Endothelial cell of umbilical vein (primary cell): ENCODE data around the gene NABP1. TPM values are rescaled to one million over a fixed set of nuclear protein-coding genes. Genes with fewer than 3 reads are reported as not detected.

Experiments used
- BruUV-seq: library from RNA; stranded (reverse); fragments of 400-500 nt; replicated peaks from 2 replicates; lab custom pipeline; 2021; lab: Mats Ljungman, UMichigan
- CTCF ChIA-PET: fragments of 300-600, 350-600 bp; sonication (Branson Sonifier 250); formaldehyde crosslinking; loops from one replicate; lab custom pipeline; 2021; ENCODE audit warnings: antibody characterized with exemption, inconsistent platforms; lab: Charles Lee
- POLR2A ChIA-PET: fragments of 300-600, 350-600 bp; sonication (Branson Sonifier 250); formaldehyde crosslinking; loops from one replicate; lab custom pipeline; 2021; ENCODE audit warnings: antibody characterized with exemption, inconsistent platforms; lab: Charles Lee
- DNase-seq: peaks from one replicate; pipeline ENCODE4 v3.0.0-alpha.2; 2011; ENCODE audit warnings: low read depth, low spot score
- FAIRE-seq: peaks from 2 replicates; lab custom pipeline; 2011; peaks lifted over from hg19 to GRCh38; lab: Jason Lieb, UNC
- H2AFZ ChIP-seq: 2 replicates; pipeline ENCODE4 v1.6.0; 2012; ENCODE audit warnings: low read depth, low read length, control low read depth, inconsistent platforms
- H3K27ac ChIP-seq: 2 replicates; pipeline ENCODE4 v1.5.1; 2011; ENCODE audit warnings: low read depth, mild to moderate bottlenecking, control low read depth, low read length, moderate library complexity; ENCODE audit not compliant: insufficient read depth
- H3K27me3 ChIP-seq, 2 experiments: 2 replicates each; pipeline versions ENCODE4 v1.6.0 to v1.6.1; 2011; ENCODE audit warnings: low read length in 2 of 2, mixed read lengths in 1 of 2; ENCODE audit not compliant: control insufficient read depth in 2 of 2, insufficient read depth in 2 of 2
- H3K36me3 ChIP-seq, 2 experiments: 2 replicates in 1 of 2; 3 replicates in 1 of 2; pipeline ENCODE4 v1.5.1; 2011; ENCODE audit warnings: low read length in 2 of 2, mild to moderate bottlenecking in 1 of 2, moderate library complexity in 1 of 2; ENCODE audit not compliant: control insufficient read depth in 2 of 2, insufficient read depth in 2 of 2; ENCODE audit errors: extremely low read depth in 1 of 2
- H3K4me1 ChIP-seq: 3 replicates; pipeline ENCODE4 v1.5.1; 2011; ENCODE audit warnings: mild to moderate bottlenecking, low read length; ENCODE audit not compliant: control insufficient read depth, insufficient read depth; ENCODE audit errors: extremely low read depth
- H3K4me2 ChIP-seq: 2 replicates; pipeline ENCODE4 v1.6.1; 2011; ENCODE audit warnings: low read length, control low read depth, mixed read lengths; ENCODE audit not compliant: insufficient read depth
- H3K4me3 ChIP-seq, 3 experiments: fragments of 200-600 bp in 1 of 3; sonication (generic), shearing (Covaris generic) in 1 of 3; replicated peaks in 1 of 3; 2 replicates each; pipeline ENCODE4 v1.5.1; 2011 to 2016; ENCODE audit warnings: control low read depth in 3 of 3, low read length in 3 of 3, mild to moderate bottlenecking in 2 of 3, inconsistent platforms in 1 of 3, low read depth in 1 of 3, moderate library complexity in 1 of 3; ENCODE audit not compliant: insufficient read depth in 1 of 3
- H3K79me2 ChIP-seq: 2 replicates; pipeline ENCODE4 v1.6.0; 2012; ENCODE audit warnings: low read length, inconsistent platforms; ENCODE audit not compliant: control insufficient read depth, insufficient read depth
- H3K9ac ChIP-seq: replicated peaks from 2 replicates; pipeline ENCODE3; 2011; ENCODE audit warnings: low read length, control low read depth; ENCODE audit not compliant: insufficient read depth; ENCODE audit errors: extremely low read depth
- H3K9me1 ChIP-seq: replicated peaks from 3 replicates; pipeline ENCODE4 v1.6.0; 2011; ENCODE audit warnings: mild to moderate bottlenecking, low read length; ENCODE audit not compliant: control insufficient read depth, insufficient read depth; ENCODE audit errors: extremely low read depth
- H3K9me3 ChIP-seq: replicated peaks from 2 replicates; pipeline ENCODE4 v1.5.1; 2012; ENCODE audit warnings: low read length, inconsistent platforms; ENCODE audit not compliant: control insufficient read depth, insufficient read depth
- H4K20me1 ChIP-seq: replicated peaks from 2 replicates; pipeline ENCODE3; 2011; ENCODE audit warnings: mild to moderate bottlenecking, low read length; ENCODE audit not compliant: control insufficient read depth, insufficient read depth; ENCODE audit errors: extremely low read depth
- GATA2 ChIP-seq: IDR thresholded peaks from 2 replicates; pipeline ENCODE4 v1.7.0; 2011; ENCODE audit warnings: low read depth, mild to moderate bottlenecking, moderate library complexity, mixed read lengths, low read length; ENCODE audit not compliant: insufficient read length, insufficient read depth
- JUN ChIP-seq: IDR thresholded peaks from 2 replicates; pipeline ENCODE4 v1.6.1; 2011; ENCODE audit warnings: borderline replicate concordance, low read depth; ENCODE audit not compliant: insufficient read length, insufficient read depth
- MYC ChIP-seq: IDR thresholded peaks from one replicate; pipeline ENCODE4 v1.6.1; 2011; ENCODE audit warnings: mild to moderate bottlenecking, low read depth, low read length
- POLR2AphosphoS5 ChIP-seq: IDR thresholded peaks from 2 replicates; pipeline ENCODE4 v1.6.1; 2012; ENCODE audit warnings: low read depth, mild to moderate bottlenecking, control low read depth, low read length, moderate library complexity; ENCODE audit not compliant: insufficient read depth
- dilution Hi-C: fragments of 300-500 bp; cut with MboI; formaldehyde crosslinking; loops from one replicate; pipeline ENCODE4 v1.15.0; 2019; ENCODE audit warnings: low sequenced_read_pairs; ENCODE audit not compliant: extremely low pct_ligation_motif_present
- intact Hi-C: fragments of 100-400 bp; cut with micrococcal nuclease; formaldehyde crosslinking; loops from one replicate; pipeline ENCODE4 v1.10.0; 2022
- polyA plus RNA-seq, 4 experiments: library from polyadenylated mRNA; depleted of rRNA in 3 of 4; stranded (reverse) in 3 of 4; unstranded in 1 of 4; fragments of >200 nt; gene quantifications; 2 replicates each; pipeline versions ENCODE4 v1.2.1 to v1.2.3, GENCODE V29; 2011 to 2012; ENCODE audit warnings: missing spikeins in 1 of 4
- total RNA-seq: library from RNA; stranded (reverse); gene quantifications from 2 replicates; pipeline ENCODE4 v1.2.3, GENCODE V29; 2021
- TF ChIP-seq, protein P1 (sequence below), 2 donors: IDR thresholded peaks; 1 replicate in 1 of 2; 2 replicates in 1 of 2; pipeline ENCODE4 v1.5.1; 2011; ENCODE audit warnings: low read length in 2 of 2, mild to moderate bottlenecking in 2 of 2, moderate library complexity in 2 of 2, control low read depth in 1 of 2, inconsistent platforms in 1 of 2, low read depth in 1 of 2; ENCODE audit not compliant: insufficient read depth in 1 of 2; ENCODE audit errors: extremely low read depth in 1 of 2
- TF ChIP-seq, protein P2 (sequence below): IDR thresholded peaks from 2 replicates; pipeline ENCODE4 v1.6.1; 2011; ENCODE audit not compliant: insufficient read depth, insufficient read length

The NABP1 gene
- total and polyA plus RNA-seq, 2 donors (not counting 3 experiments of a cell fraction or from before 2014, with no cell fraction given) = 14.7 to 47.6 TPM

DNA sequence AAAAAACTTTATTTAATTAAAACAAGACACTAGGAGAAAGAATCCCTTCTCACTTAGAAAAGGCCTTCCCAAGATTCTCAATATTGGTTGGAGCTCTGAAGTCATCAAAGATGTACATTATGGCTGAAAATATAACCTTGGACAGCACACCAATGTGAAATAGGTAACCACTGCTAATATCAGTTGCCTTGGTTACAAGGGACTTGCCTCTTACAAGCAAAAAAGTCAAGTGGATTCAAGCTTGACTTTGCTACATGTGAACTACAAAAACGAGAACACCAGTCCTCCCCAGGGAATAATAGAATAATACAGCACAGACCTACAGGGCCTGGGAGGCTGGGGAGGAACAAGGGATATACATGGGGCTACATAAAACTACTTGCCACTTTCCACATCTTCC, 46.1 kb downstream of the NABP1 start:
- CTCF ChIA-PET = no interaction called here
- H3K4me3 ChIP-seq = no peak overlapping the region

More for the DNA sequence above, 46.1 kb downstream of the NABP1 start:
- no peaks in the 10 kb centered on the region for H4K20me1 ChIP-seq
- H3K36me3 ChIP-seq = no peaks in the 10 kb centered on the region
- POLR2A ChIA-PET = no interaction called here
- H3K4me2 ChIP-seq = no peak overlapping the region
- H3K79me2 ChIP-seq = no peaks in the 10 kb centered on the region
- intact Hi-C loops (no loop called here), dilution Hi-C loops (loop anchor here (25.0 kb wide), 1 partner anchor 162 kb away; no protein-coding TSS in a partner anchor)
- TF ChIP-seq, protein P1, sequence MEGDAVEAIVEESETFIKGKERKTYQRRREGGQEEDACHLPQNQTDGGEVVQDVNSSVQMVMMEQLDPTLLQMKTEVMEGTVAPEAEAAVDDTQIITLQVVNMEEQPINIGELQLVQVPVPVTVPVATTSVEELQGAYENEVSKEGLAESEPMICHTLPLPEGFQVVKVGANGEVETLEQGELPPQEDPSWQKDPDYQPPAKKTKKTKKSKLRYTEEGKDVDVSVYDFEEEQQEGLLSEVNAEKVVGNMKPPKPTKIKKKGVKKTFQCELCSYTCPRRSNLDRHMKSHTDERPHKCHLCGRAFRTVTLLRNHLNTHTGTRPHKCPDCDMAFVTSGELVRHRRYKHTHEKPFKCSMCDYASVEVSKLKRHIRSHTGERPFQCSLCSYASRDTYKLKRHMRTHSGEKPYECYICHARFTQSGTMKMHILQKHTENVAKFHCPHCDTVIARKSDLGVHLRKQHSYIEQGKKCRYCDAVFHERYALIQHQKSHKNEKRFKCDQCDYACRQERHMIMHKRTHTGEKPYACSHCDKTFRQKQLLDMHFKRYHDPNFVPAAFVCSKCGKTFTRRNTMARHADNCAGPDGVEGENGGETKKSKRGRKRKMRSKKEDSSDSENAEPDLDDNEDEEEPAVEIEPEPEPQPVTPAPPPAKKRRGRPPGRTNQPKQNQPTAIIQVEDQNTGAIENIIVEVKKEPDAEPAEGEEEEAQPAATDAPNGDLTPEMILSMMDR (IDR thresholded peaks at IDR 0.05; ENCODE audit: extremely low read depth in 1 of 2, insufficient read depth in 1 of 2, low read depth in 1 of 2, low read length in 2 of 2) = no peak
- TF ChIP-seq GATA2 = no peak
- TF ChIP-seq, protein P2, sequence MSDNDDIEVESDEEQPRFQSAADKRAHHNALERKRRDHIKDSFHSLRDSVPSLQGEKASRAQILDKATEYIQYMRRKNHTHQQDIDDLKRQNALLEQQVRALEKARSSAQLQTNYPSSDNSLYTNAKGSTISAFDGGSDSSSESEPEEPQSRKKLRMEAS = no peak
- TF ChIP-seq JUN = no peak
- TF ChIP-seq MYC = no peak
- no peak for TF ChIP-seq POLR2AphosphoS5
- no peaks in the 10 kb centered on the region for H3K27me3 ChIP-seq
- FAIRE-seq (no peak), DNase-seq (no peak)
- no peaks in the 10 kb centered on the region for H3K9me3 ChIP-seq
- no TSS peak for BruUV-seq
- H3K27ac ChIP-seq = no peak overlapping the region
- H2AFZ ChIP-seq = no peak overlapping the region
- no peaks in the 10 kb centered on the region for H3K9me1 ChIP-seq
- no peak overlapping the region for H3K9ac ChIP-seq
- H3K4me1 ChIP-seq = no peaks in the 10 kb centered on the region
